ENCODE data around the gene HEPACAM2.

Gene HEPACAM2

DNA sequence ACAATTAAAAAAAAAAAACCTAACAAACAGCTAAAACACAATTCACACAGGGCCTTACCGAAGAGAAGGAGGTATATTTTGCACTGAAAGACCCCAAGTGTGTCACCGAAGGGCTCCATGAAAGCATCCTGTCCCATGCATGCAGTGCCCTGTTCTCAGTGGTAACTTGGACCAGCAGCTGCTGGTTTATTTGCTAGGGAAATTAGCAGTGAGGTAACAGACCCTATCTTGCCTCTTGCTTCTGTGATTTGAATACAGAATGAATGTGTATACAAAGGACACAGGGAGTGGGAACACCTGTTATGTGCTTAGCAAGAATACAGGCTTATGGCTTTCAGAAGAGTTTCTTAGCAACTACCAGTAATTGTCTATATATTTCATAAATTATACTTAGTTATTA, at the start of gene HEPACAM2:
HEPACAM2 (minus strand) TSS at position 160 of the 400 bp plus-strand sequence.
- DNase-seq (ENCODE audit: low spot score) = no peak

DNA sequence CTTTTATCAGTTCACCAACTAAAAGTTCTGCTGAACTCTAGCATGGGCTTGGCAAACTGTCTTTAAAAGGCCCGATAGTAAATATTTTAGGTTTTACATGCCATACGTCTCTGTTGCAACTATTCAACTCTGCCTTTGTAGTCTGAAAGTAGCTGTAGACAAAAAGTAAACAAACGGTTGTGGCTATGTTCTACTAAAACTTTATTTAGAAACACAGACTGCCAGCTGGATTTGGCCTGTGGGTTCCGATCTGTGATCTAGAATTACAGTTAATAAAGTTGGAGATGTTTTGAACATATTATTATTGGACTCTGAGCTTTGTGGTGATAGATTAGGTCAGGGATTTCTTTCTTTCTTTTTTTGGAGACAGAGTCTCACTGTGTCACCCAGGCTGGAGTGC, 39.0 kb upstream of the HEPACAM2 start:
- no peak for DNase-seq (ENCODE audit: low spot score)

DNA sequence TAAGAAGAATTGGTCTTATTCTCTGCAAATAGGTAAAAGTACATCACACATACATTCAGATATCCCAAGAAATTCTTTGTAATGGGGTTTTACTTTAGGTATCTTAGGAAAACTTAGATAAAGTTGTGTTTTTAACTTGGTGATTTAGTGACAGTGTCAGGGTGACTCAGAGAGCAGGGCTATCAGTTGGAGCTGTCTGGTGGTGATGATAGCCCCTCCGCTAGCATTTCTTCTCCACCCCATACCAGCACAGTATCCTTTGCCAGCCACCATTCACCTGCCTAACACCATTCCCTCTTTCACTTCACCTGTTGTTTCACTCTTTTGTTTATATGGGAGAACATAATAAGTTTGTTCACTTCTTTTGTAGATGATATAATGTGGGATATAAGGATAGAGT, 36.3 kb upstream of the HEPACAM2 start:
- DNase-seq (ENCODE audit: low spot score) = no peak

DNA sequence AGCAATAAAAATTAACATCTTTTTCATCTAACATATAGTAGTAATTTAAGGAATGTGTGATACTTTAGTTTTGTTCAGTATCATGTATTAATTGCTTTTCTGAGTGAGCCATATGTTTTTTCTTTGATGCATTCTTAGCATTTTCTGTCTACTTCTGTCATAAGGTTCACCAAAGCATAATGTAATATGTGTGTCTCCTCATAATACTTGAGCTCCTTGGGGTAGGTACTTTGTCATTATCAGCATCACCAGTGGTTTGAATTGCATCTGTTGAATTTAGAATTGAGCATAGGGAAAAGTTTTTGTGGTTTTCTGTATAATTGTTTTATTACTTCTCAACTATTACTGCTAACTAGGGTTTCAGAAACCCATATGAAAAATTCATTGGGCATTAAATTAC, 32.4 kb upstream of the HEPACAM2 start:
- DNase-seq (ENCODE audit: low spot score) = no peak

DNA sequence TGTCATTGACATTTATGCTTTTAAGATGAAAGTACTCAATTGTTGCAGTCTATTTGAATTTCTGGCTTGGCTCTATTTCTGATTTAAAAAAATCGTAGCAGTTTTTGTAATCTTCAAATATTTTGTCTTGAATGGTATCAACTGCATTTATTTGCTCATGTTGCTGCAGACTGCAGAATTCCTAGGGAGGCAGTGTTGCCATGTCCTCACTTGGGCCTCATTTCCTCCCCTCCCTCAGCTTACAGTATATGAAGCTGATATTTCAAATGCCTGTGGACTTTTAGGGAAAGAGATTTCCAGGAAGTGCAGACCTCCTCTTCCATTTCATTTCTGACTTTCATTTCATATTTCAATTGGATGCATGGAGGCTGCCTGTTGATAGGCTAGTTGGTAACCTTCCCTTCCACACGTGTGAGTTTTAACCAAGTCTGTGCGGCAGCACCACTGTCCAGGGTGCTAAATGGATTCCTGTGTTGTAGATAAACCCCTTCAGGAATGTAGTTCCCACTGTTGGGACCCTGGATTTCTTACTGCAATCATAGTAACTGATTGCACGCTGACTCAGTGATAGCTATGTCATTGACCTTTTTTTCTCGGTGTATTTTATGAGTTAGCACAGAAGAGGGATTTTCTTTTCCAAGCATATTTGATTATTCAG, 23.4 kb upstream of the HEPACAM2 start:
- no peak for DNase-seq (ENCODE audit: low spot score)

DNA sequence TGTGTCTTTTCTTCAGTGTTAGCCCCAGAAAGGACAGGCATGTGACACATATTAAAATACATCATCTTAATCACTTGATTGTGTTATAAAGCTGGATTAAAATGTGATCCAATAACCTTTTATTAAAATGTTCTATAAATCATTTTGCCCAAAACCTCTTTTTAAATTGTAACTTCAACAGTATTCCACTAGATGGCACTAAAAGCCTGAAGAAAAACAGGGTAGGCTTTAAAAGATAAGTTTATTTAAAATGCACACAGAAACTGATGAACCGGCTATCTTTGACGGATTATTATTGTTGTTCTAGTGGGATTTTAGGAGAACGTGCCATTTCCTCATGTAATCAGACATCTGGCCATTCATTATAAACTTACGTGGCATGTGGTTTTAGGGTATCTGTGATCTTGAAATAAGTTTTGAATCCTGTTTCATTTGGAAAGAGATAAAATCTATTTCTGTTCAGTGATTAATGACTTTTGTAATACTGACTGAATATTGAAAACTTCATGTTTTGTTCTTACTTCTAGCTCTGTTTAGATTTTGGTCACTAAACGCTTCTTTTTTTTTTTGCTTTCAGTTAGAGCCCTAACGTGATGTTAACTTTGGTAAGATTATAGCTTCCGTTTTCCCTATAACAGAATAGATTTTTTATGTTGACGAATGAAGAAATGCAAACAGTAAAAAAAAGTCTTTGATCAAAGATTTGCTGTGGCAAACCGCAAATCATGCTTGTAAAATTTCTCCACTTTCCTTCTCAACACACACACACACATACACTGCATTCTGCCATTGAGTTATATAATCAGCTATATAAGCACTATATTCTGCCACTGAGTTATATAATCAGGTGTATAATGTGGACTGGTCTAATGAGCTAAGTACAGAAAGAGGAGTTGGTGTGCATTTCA, 19.5 kb upstream of the HEPACAM2 start:
- peak; percentile 54 for DNase-seq (ENCODE audit: low spot score)

DNA sequence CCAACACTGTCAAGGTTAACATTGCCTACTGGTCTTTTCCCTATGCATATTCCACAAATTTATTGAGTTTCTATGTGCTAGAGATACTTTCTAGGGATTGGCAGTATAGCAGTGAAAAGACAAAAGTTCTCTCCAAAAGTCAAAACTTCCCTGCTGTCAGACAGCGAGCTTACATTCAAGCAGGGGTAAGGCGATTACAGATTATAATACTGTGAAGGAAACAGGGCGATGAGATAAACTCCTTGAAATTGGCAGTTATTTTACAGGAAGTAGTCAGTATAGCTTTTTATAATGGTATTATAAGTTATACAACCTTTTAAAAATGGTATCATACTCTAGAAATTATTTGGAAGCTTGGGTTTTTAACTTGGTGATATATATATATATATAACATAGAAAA, 15.8 kb upstream of the HEPACAM2 start:
- DNase-seq (ENCODE audit: low spot score) = no peak

DNA sequence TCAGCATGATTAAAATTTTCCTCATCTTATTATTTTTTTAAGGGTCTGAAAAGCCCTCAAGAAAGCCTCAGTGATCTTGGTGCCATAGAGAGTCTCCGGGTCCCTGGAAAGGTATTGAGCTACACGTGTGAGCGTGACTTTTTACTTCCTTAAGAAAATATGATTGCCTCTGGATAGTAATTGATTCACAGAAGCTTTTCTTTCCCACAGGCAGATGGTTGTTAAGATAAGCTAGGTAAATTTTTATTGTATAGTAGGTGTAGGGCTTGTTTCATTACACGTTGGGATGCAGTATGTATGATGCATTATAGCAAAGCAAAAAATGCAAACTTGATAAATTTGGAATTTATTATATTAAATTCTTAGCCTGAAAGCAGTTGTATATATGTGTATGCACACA, 13.6 kb upstream of the HEPACAM2 start:
- no peak for DNase-seq (ENCODE audit: low spot score)

DNA sequence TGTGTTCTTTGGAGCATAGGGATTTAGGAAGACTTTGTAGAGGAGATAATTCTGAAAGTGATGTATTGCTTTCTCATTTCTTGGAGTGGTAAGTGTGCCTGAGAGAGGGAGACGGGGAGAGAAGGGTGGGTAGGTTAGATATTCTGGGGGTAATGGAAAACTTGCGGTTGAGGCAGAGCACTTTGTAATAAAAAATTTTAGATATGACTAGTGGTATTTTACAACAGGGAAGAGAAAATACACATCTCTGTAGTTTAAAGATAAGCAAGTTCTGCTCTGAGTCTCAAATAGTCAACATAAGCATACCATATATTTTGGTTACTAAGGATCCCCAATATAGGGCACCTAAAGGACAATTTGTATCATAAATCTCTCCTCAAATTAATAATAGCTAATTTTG, 12.5 kb upstream of the HEPACAM2 start:
- no peak for DNase-seq (ENCODE audit: low spot score)

DNA sequence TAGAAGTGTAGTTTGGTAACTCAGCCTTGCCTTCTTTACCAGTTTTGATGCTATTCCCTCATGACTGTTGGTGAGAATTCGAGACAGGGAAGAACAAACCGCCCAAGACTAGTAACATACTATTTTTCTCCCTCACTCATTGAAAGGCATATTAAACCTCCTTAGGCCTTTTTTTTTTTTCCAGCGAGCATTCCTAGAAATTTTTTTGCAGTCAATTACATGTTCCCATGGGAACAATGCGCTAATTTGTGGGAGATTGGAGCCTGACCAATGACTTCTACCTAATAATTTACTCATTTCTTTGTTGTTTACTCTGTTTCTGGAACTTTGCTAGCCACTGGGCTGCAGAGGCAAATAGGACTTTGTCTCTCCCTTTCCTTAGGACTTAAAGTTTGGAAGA, 11.9 kb upstream of the HEPACAM2 start:
- DNase-seq (ENCODE audit: low spot score) = no peak

DNA sequence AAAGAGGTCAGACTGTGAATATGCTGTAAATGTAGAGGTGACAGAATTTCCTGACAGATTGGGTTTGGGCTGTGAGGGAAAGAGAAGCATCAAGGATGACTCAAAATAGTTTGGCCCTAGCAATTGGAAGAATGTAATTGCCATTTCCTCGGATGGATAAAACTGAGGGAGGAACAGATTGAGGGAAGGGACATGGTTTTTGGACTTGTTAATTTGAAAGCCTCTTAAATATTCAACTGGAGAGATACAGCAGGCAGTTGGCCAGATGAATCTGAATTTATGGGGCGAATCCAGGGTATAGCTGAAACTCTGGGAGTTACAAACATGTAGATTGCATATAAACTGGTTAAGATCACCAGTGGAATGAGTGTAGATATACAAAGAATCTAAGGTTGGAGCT, 9.3 kb upstream of the HEPACAM2 start:
- no peak for DNase-seq (ENCODE audit: low spot score)

DNA sequence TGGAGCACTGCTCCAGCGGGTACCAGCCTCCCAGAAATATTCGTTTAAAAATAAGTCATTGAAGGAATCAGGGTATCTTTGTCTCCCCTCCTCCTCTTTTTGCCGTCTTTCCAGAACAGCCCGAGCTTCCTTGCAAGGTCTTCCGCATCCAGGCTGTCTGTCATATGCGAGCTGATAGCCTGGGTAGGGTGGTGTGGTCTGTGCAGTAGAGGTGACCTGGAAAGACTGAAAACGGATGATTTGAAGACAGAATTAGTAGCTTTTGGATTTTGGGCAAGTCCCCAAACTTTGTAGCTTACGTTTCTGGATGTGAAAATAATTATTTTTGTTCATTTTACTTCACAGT, 6.4 kb upstream of the HEPACAM2 start:
- DNase-seq (ENCODE audit: low spot score) = peak; percentile 3

DNA sequence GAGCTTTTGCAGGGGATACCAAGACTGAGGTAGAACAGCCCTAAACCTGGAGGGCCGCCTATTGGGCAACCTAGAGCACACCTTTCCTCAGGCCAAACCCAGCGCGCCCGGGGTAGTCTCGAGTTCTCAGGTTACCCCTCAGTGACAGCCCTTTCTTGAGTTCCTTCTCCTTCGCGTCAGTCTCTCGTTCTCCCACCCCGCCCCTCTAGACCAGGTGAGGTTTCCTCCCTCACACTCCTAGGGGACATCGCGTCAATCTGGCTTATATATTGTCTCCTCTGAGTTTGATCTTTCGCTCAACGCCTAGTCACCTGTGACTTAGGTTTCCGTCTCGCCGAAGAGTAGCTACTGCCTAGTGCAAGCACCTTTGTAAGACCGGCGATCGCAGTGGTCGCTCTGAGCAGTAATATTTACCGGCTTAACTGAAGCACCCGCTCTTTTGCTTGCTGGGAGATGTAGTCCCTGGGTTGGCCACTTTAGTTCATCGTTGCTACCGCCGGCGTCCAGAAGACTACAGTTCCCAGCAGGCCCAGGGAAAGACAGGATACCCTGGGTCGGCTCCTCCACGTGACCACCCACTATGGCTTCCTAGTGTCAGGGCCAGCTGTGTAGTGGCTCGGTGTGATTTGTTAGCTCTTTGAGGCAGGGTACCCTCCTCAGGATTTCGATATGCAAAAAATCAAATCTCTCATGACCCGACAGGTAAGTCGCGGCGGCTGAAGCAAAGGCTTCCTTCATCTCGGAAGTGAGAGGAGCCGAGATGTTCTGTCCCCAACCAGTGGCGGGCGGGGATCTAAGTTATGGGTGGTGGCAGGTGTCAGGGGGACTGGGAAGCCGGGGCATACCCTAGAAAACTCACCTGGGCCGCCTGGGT, 5.8 kb upstream of the HEPACAM2 start, which contains the start of gene VPS50:
VPS50 (plus strand) TSS at position 568 of the 874 bp plus-strand sequence; CDS start at position 670, 102 bp downstream.
- peak; percentile 98 for DNase-seq (ENCODE audit: low spot score)

DNA sequence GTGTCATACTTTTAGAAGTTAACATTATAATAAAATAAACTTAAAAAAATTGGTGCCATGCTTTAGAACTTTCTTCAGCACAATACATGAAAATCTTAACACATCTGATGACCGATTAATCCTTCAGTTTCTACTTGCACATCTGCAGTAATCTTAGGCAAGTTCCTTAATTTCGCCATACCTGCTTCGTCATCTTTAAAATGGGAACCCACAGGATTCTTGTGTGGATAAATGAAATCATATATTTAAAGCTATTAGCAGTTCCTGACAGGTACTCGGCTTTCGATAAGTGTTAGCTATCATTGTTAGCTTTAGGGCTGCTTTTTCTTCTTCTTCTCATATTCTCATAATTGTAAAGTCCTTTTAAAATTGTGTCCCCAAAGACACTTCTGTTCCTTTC, 5.0 kb upstream of the HEPACAM2 start:
- DNase-seq (ENCODE audit: low spot score) = peak; percentile 2

DNA sequence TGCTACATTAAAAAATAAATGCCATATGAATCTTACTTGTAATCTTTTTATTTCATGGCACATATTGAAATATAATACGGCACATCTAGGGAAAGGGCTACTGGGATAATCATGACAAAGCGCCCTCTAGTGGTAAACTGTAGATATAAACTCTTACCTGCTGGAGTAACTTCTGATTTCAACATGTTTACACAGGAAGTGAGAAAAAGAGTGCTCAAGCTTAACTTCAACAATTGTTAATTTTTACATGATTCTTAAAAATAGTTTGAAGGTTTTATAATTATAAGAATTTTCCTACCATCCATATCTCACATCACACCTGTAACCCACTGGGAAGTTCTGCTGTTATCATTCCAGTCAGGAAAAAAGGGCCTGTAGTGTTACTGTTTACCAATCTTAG, 2.0 kb upstream of the HEPACAM2 start:
- DNase-seq (ENCODE audit: low spot score) = peak; percentile 83

DNA sequence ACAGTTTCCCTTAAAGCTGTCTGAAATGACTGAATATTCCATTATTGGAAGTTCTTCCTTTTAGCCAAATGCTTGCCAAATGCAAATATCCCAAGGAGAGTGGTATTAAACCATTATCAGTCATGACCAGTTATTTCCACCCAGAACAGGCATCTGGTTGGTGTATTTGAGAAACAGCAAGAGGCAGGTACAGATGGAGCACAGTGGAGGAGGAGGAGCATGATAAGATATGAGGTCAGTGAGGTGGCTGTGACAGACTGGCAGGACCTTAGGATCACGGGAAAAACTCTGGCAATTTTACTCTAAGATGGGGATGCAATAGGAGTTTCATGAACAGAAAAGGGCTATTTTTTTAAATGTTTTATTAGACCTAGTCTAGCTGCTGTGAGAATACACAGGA, 6.4 kb downstream of the HEPACAM2 start:
- no peak for DNase-seq (ENCODE audit: low spot score)

DNA sequence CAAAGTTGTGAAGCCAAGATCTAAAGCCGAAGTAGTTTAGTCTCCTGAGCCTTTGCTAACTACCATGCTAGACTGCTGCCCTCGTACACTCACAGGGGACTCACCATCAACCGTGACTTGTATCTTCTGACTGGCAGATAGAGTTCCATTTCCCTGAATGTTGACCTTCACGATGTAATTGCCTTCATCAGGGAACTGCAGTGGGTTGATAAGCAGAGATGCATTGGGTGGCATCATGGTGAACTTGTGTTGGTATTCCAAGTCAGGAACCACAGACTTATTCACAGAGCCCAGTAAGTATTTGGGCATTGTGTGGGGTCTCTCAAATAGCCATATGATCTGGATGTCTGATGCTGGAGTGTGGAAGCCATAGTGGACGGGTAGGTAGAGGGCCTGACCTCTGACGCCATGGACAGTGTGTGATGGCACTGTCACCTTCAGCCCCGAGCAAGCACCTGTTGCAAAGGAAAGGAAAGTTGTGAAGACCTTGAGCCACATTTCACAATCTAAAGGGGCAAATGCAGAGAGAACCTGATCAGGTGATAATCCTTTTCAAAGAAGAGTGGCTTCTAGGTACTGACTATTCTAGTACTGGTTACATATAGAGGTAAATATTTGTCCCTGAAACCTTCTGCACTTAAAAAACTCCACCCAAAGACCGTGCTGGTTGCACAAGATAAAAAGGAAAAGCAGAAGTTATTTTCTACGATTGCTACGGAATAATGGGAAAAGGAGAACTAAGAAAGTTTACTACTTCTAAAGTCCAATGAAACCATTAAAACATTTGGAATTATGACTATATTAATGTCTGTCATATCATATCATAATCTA, 7.1 kb downstream of the HEPACAM2 start:
- no peak for DNase-seq (ENCODE audit: low spot score)

DNA sequence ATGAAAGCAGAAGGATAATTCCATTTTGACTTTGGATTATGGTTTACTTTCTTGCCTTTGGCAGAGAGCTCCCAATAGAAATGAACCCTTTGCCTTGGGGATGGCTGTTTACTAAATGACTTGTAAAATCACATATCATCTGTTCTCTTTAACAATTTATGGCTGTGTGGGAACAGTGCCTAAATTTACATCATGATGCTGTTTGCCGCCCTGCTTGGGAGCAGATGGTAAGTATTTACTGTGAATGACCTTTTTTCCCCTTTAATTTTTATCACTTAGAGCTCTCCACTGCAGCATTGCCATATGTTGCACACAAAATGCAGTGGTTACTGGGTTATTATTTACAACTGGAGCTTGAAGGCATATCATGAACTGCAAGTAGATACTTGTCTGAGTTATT, 13.4 kb downstream of the HEPACAM2 start:
- DNase-seq (ENCODE audit: low spot score) = no peak

DNA sequence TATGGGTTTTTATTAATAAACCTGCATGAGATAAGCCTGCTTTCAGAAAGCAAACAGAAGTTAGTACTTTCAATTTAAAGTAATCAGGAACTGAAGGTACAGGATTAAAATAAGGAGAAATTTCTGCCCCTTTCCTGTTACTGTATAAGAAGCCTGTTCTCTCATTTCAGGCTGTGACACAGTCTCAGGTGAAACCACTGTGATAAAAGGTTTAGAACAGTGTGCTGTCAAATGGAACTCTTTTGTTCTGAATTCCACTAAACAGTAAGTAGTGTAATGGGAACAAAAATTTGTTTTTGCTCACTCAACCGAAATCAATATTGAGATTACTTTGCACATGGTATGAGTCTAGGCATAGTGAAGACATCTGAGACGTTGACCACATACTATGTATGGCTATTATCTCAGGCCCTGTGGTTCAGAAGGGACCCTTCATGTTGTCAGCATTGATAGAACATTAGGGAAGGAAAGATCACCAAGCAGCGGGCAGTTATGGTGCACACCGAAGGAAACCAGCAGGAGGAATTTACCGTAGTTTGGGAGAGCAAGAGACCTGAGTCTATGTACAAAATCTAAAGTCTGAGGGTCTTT, 14.9 kb downstream of the HEPACAM2 start:
- DNase-seq (ENCODE audit: low spot score) = no peak

DNA sequence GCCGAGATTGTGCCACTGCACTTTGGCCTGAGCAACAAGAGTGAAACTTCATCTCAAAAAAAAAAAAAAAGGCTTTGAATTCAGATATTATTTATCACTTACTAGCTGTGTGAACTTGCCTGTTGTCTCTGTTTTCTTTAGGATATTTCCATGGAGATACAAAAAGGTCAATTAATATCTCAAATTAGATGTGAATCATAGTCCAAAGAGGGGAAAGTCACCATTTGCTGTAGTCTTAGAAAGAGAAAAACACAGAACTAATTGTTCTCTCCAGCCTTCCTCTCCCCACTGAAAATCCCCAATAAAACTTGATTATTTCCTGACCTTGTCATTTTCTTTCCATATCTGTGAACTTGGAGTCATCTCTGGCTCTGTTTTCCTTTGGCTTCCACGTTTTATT, 21.2 kb downstream of the HEPACAM2 start:
- no peak for DNase-seq (ENCODE audit: low spot score)

DNA sequence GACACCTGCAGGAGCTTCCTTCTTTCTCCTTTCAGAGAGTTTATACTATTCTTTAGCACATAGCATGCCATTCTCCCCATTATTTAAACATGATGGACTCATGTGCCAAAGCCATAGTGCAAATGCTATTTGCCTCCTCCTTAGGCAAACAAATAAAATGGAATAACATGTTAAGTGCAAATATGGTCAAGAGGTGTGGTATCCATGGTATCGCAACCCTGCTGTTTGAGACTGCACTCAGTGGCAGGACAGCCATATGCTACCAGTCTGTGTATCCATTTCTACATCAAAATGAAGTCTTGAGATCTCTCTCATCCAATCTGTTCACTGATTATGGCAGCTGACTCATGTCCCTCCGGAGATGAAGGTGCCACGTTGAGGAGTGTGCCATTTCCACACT, 22.8 kb downstream of the HEPACAM2 start:
- no peak for DNase-seq (ENCODE audit: low spot score)

All from CD4-positive, alpha-beta T cell treated with Interleukin-2 at 100 ng/mL for 4 hours (primary cell).